ENCODE results near the gene GPR21.

GRCh38 chr9:123063177-123063598 is 29.7 kb downstream of the GPR21 start:
- TF ChIP-seq, protein P1, sequence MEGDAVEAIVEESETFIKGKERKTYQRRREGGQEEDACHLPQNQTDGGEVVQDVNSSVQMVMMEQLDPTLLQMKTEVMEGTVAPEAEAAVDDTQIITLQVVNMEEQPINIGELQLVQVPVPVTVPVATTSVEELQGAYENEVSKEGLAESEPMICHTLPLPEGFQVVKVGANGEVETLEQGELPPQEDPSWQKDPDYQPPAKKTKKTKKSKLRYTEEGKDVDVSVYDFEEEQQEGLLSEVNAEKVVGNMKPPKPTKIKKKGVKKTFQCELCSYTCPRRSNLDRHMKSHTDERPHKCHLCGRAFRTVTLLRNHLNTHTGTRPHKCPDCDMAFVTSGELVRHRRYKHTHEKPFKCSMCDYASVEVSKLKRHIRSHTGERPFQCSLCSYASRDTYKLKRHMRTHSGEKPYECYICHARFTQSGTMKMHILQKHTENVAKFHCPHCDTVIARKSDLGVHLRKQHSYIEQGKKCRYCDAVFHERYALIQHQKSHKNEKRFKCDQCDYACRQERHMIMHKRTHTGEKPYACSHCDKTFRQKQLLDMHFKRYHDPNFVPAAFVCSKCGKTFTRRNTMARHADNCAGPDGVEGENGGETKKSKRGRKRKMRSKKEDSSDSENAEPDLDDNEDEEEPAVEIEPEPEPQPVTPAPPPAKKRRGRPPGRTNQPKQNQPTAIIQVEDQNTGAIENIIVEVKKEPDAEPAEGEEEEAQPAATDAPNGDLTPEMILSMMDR (conservative IDR thresholded peaks at IDR 0.05) = no peak
- TF ChIP-seq EZH2 (IDR thresholded peaks at IDR 0.05; ENCODE audit: low read depth) = no peak

Data from PC-9 (cell line).